Chondrocyte (in vitro differentiated cells): ENCODE results near the gene AKNAD1. TPM values are rescaled to one million over a fixed set of nuclear protein-coding genes. Genes with fewer than 3 reads are reported as not detected.

ENCODE experiments used
- DNase-seq: peaks from one replicate; pipeline ENCODE4 v3.0.0; 2021; ENCODE audit warnings: mixed read lengths, low spot score
- H3K27ac Mint-ChIP-seq: one replicate; pipeline ENCODE4 v1.8.0; 2021; ENCODE audit warnings: mild to moderate bottlenecking, moderate library complexity, mixed read lengths; ENCODE audit not compliant: unreplicated experiment
- H3K27me3 Mint-ChIP-seq: 2 replicates; pipeline ENCODE4 v1.8.0; 2021; ENCODE audit warnings: low read depth, mixed read lengths
- H3K36me3 Mint-ChIP-seq: 2 replicates; pipeline ENCODE4 v1.8.0; 2021; ENCODE audit warnings: low read depth, mixed read lengths
- H3K4me1 Mint-ChIP-seq: 2 replicates; pipeline ENCODE4 v1.8.0; 2021; ENCODE audit warnings: low read depth, mild to moderate bottlenecking, mixed read lengths
- H3K4me3 Mint-ChIP-seq: one replicate; pipeline ENCODE4 v1.8.0; 2021; ENCODE audit warnings: mild to moderate bottlenecking, moderate library complexity, mixed read lengths; ENCODE audit not compliant: unreplicated experiment
- H3K9me3 Mint-ChIP-seq: 2 replicates; pipeline ENCODE4 v1.8.0; 2021; ENCODE audit warnings: low read depth, mixed read lengths
- CTCF ChIP-seq: fragments of 200-600 bp; sonication (generic); IDR thresholded peaks from 2 replicates; pipeline ENCODE4 v1.5.0; 2021; ENCODE audit warnings: antibody characterized with exemption, mild to moderate bottlenecking, moderate library complexity
- total RNA-seq: library from RNA; stranded (reverse); gene quantifications from 3 replicates; pipeline ENCODE4 v1.2.1, GENCODE V29; 2021

AKNAD1 gene
- total RNA-seq, 1 donor from 2014 or later: 0.45 TPM

- Mint-ChIP-seq H3K9me3 (no peaks in the 10 kb centered on the region), H3K36me3 (no peaks in the 10 kb centered on the region), H3K4me1 (peaks cover 37% of the 10 kb centered on the region), H3K27me3 (no peaks in the 10 kb centered on the region), H3K4me3 (peak overlapping the region; percentile 96), H3K27ac (peak overlapping the region; percentile 86)
- DNase-seq: no peak
- TF ChIP-seq CTCF: no peak
Measured at GRCh38 chr1:108877348-108878159, 20.7 kb upstream of the AKNAD1 start.

- no peak for TF ChIP-seq CTCF
- no peaks in the 10 kb centered on the region for H3K36me3 Mint-ChIP-seq
- no peak overlapping the region for H3K27ac Mint-ChIP-seq
- no peak overlapping the region for H3K4me3 Mint-ChIP-seq
- H3K4me1 Mint-ChIP-seq: no peaks in the 10 kb centered on the region
- H3K9me3 Mint-ChIP-seq: no peaks in the 10 kb centered on the region
- no peak for DNase-seq
- no peaks in the 10 kb centered on the region for H3K27me3 Mint-ChIP-seq
Measured at GRCh38 chr1:108871050-108871724, 14.3 kb upstream of the AKNAD1 start.

- H3K4me3 Mint-ChIP-seq: no peak overlapping the region
- H3K36me3 Mint-ChIP-seq: no peaks in the 10 kb centered on the region
- DNase-seq: no peak
- no peaks in the 10 kb centered on the region for H3K4me1 Mint-ChIP-seq
- H3K9me3 Mint-ChIP-seq: no peaks in the 10 kb centered on the region
- no peaks in the 10 kb centered on the region for H3K27me3 Mint-ChIP-seq
- TF ChIP-seq CTCF: no peak
- H3K27ac Mint-ChIP-seq: no peak overlapping the region
Measured at GRCh38 chr1:108865316-108865910, 8.5 kb upstream of the AKNAD1 start.

- DNase-seq: no peak
- Mint-ChIP-seq H3K9me3 (no peaks in the 10 kb centered on the region), H3K4me3 (no peak overlapping the region), H3K4me1 (no peaks in the 10 kb centered on the region), H3K27ac (no peak overlapping the region), H3K27me3 (no peaks in the 10 kb centered on the region), H3K36me3 (no peaks in the 10 kb centered on the region)
- no peak for TF ChIP-seq CTCF
Measured at GRCh38 chr1:108863984-108864383, 7.1 kb upstream of the AKNAD1 start.

GRCh38 chr1:108862698-108863477 is 6.0 kb upstream of the AKNAD1 start:
- Mint-ChIP-seq H3K9me3 (no peaks in the 10 kb centered on the region), H3K27me3 (no peaks in the 10 kb centered on the region), H3K4me3 (no peak overlapping the region), H3K4me1 (peaks cover 3% of the 10 kb centered on the region), H3K36me3 (no peaks in the 10 kb centered on the region), H3K27ac (no peak overlapping the region)
- no peak for TF ChIP-seq CTCF
- no peak for DNase-seq
